GM21737 (cell line): ENCODE measurements around the gene CPB2.

Experiments
- ATAC-seq: cut with Tn5 transposase; IDR thresholded peaks from one replicate; pipeline ENCODE4 v1.9.1; 2021; ENCODE audit warnings: mild to moderate bottlenecking, moderate library complexity; ENCODE audit not compliant: unreplicated experiment

Gene CPB2

DNA sequence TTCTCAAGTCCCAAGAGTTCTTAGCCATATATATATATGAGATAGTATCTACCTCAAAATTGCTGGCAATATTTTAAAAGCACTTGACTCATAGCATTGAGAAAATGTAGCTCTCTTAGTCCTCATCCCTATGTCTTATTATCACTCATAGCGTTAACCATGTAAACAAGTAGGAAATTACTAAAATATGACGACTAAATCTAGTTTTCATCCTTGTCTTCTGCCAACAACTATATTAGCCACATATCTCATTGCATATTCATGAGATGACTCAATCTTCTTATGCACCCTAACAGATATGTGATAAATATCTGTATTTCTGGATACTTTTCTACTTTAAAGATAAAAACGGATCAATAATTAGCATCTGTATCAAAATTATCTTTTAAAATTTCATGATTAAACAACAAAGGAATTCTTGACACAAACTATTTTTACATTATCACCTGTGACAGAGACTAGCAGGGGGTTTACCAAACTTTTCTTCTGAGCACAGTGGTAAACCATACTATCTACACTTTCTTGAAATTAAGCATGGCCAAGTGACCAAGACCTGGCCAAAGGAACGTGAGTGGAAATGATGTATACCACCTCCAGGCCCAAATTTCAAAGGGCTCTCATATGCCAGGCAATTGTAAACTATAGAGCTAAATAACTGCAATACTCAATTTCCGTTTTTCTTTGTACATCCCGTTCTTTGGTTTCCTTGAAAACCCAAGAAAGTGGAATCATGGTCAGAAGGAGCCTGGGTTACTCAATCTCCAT lies 98.0 kb downstream of the CPB2 start:
- no peak for ATAC-seq

GRCh38 chr13:46004491-46004890 lies 100.3 kb downstream of the CPB2 start:
- no peak for ATAC-seq
